Natural killer cell (primary cell): ENCODE measurements around the gene DCDC2C. TPM values are rescaled to one million over a fixed set of nuclear protein-coding genes. Genes with fewer than 3 reads are reported as not detected.

ENCODE experiments used
- ATAC-seq, 3 donors: fragments of 150-1000 bp in 2 of 3; fragments of 200-7000 bp in 1 of 3; cut with Tn5 transposase; 1 replicate in 1 of 3; 2 replicates in 2 of 3; pipeline ENCODE4 v1.10.0; 2021; ENCODE audit warnings: mild to moderate bottlenecking in 2 of 3, moderate library complexity in 2 of 3
- DNase-seq, 2 donors: peaks; one replicate each; pipeline versions ENCODE4 v3.0.0 to v3.0.0-alpha.2; 2013 to 2021; ENCODE audit warnings: mixed read lengths in 1 of 2
- H3K27ac ChIP-seq: one replicate; pipeline ENCODE4 v1.5.1; 2013; ENCODE audit warnings: mild to moderate bottlenecking, low read length
- H3K27me3 ChIP-seq: one replicate; pipeline ENCODE4 v1.6.1; 2013; ENCODE audit warnings: low read length; ENCODE audit not compliant: control insufficient read depth, insufficient read depth
- H3K36me3 ChIP-seq: one replicate; pipeline ENCODE4 v1.6.1; 2013; ENCODE audit warnings: low read length; ENCODE audit not compliant: control insufficient read depth, insufficient read depth
- H3K4me1 ChIP-seq: one replicate; pipeline ENCODE4 v1.6.1; 2013; ENCODE audit warnings: low read length; ENCODE audit not compliant: control insufficient read depth, insufficient read depth
- H3K4me3 ChIP-seq: one replicate; pipeline ENCODE4 v1.5.1; 2013; ENCODE audit warnings: low read length
- H3K9me3 ChIP-seq: one replicate; pipeline ENCODE4 v1.6.1; 2013; ENCODE audit warnings: low read length; ENCODE audit not compliant: control insufficient read depth, insufficient read depth
- H3K27ac Mint-ChIP-seq, 2 donors: one replicate each; pipeline ENCODE4 v1.8.0; 2022; ENCODE audit warnings: mild to moderate bottlenecking in 2 of 2, mixed read lengths in 2 of 2, moderate library complexity in 1 of 2
- H3K27me3 Mint-ChIP-seq, 2 donors: one replicate each; pipeline ENCODE4 v1.8.0; 2022; ENCODE audit warnings: low read depth in 2 of 2, mixed read lengths in 2 of 2
- H3K36me3 Mint-ChIP-seq: one replicate; pipeline ENCODE4 v1.8.0; 2022; ENCODE audit warnings: mixed read lengths
- H3K4me1 Mint-ChIP-seq, 2 donors: one replicate each; pipeline ENCODE4 v1.8.0; 2022; ENCODE audit warnings: mixed read lengths in 2 of 2
- H3K4me3 Mint-ChIP-seq: one replicate; pipeline ENCODE4 v1.8.0; 2022; ENCODE audit warnings: mild to moderate bottlenecking, moderate library complexity, mixed read lengths
- H3K9me3 Mint-ChIP-seq, 2 donors: one replicate each; pipeline ENCODE4 v1.8.0; 2022; ENCODE audit warnings: mixed read lengths in 2 of 2
- WGBS: methylation state at CpG from one replicate; pipeline ENCODE4 v1.1.7; 2013; ENCODE audit warnings: missing lambda C conversion rate; ENCODE audit not compliant: insufficient coverage; 5-methylcytosine and 5-hydroxymethylcytosine counted together
- intact Hi-C: fragments of 100-400 bp; cut with micrococcal nuclease; formaldehyde crosslinking; loops from one replicate; pipeline ENCODE4 v1.14.2; 2022
- total RNA-seq, 4 donors: library from RNA; stranded (reverse); fragments of 120-200 nt in 1 of 4; gene quantifications; one replicate each; pipeline versions ENCODE4 v1.2.3 to v1.2.4, GENCODE V29; 2013 to 2022
- TF ChIP-seq, protein P1 (sequence below): fragments of 200-600 bp; IDR thresholded peaks from one replicate; pipeline ENCODE4 v1.8.0; 2022; ENCODE audit warnings: antibody characterized with exemption

Gene DCDC2C
- total RNA-seq, 3 donors from 2014 or later (not counting 1 experiment from before 2014, with no cell fraction given) = not detected

DNA sequence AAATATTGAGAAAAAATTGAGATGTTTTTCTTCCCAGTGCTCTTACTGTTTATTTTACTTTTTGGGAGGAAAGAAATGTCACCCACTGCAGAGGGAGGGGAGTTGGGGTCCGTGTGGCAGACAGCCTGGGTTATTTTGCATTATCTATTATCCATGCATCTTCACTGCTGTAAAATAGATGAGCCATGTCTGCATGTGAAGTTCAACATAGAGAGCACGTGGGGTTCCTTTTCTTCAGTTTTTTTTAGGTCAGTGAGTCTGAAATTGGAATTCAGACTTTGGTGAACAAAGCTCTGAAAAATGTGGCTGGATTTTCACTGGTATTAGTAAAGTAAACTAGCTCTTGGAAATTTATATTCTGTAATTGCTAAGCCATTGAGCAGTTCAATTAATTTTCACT lies 2.4 kb downstream of the DCDC2C start:
- H3K36me3 ChIP-seq = no peaks in the 10 kb centered on the region
- no peak overlapping the region for H3K4me3 ChIP-seq
- H3K4me3 Mint-ChIP-seq = no peak overlapping the region
- peaks cover 25 to 38% of the 10 kb centered on the region in 2 donors for H3K27me3 Mint-ChIP-seq
- H3K27ac ChIP-seq = no peak overlapping the region
- DNase-seq (no peak), ATAC-seq (no peak)
- TF ChIP-seq, protein P1, sequence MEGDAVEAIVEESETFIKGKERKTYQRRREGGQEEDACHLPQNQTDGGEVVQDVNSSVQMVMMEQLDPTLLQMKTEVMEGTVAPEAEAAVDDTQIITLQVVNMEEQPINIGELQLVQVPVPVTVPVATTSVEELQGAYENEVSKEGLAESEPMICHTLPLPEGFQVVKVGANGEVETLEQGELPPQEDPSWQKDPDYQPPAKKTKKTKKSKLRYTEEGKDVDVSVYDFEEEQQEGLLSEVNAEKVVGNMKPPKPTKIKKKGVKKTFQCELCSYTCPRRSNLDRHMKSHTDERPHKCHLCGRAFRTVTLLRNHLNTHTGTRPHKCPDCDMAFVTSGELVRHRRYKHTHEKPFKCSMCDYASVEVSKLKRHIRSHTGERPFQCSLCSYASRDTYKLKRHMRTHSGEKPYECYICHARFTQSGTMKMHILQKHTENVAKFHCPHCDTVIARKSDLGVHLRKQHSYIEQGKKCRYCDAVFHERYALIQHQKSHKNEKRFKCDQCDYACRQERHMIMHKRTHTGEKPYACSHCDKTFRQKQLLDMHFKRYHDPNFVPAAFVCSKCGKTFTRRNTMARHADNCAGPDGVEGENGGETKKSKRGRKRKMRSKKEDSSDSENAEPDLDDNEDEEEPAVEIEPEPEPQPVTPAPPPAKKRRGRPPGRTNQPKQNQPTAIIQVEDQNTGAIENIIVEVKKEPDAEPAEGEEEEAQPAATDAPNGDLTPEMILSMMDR = no peak
- intact Hi-C loops = no loop called here
- no peaks in the 10 kb centered on the region for H3K27me3 ChIP-seq
- no peak overlapping the region for H3K27ac Mint-ChIP-seq
- H3K4me1 Mint-ChIP-seq = no peaks in the 10 kb centered on the region
- H3K9me3 ChIP-seq = no peaks in the 10 kb centered on the region
- no peaks in the 10 kb centered on the region for H3K4me1 ChIP-seq
- WGBS = 29% methylated on average over 1 of the region's 2 CpGs
- H3K36me3 Mint-ChIP-seq = no peaks in the 10 kb centered on the region
- H3K9me3 Mint-ChIP-seq = no peaks in the 10 kb centered on the region

DNA sequence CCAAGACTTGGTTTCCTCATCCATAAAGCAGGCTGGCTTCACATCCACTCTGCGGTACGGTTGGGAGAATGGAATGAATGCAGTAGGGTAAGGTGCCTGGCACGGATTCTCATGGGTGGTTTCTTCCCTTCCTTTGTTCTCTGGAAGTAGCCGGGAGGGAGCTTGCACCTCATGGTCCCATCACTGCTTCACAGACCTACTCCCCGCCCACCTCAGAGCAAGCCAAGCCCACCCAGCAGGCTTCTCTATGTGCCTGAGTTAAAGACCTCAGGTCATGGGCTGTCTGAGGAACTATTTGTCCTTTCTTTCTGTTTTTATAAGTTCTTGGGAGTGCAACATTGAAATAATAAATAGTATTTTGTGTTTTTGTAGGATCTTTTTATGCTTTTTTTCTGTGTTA lies 3.5 kb downstream of the DCDC2C start:
- H3K36me3 ChIP-seq = no peaks in the 10 kb centered on the region
- H3K4me1 ChIP-seq = no peaks in the 10 kb centered on the region
- H3K27me3 ChIP-seq = no peaks in the 10 kb centered on the region
- no peak for ATAC-seq
- Mint-ChIP-seq H3K27ac (no peak overlapping the region), H3K9me3 (peaks cover 0 to 2% of the 10 kb centered on the region in 2 donors), H3K27me3 (peaks cover 21 to 29% of the 10 kb centered on the region in 2 donors), H3K36me3 (no peaks in the 10 kb centered on the region), H3K4me1 (no peaks in the 10 kb centered on the region), H3K4me3 (no peak overlapping the region)
- intact Hi-C loops = no loop called here
- no peak overlapping the region for H3K4me3 ChIP-seq
- TF ChIP-seq, protein P1 = no peak
- WGBS = 80% methylated on average over 3 of the region's 5 CpGs
- no peaks in the 10 kb centered on the region for H3K9me3 ChIP-seq
- no peak for DNase-seq
- H3K27ac ChIP-seq = no peak overlapping the region

DNA sequence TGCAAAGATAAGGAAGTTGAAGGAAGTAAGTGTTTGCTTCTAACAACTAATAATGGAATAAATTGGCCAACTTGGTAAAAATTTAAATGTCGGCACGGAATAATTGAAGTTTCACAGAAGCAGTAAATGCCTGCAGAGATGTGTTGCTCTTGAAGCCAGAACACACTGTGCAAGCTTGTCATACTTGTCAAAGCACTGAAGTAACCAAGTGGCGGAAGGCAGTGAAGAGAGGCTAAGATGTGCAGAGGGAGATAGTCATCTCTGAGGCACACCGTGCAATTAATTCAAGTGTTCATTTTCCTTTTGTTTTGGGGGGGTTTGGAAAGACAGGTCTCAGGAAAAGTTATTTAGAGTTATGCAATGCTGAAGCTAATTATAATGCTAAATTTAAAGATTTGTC lies 5.2 kb downstream of the DCDC2C start:
- Histone ChIP-seq H3K4me1 (no peaks in the 10 kb centered on the region), H3K36me3 (no peaks in the 10 kb centered on the region), H3K27me3 (no peaks in the 10 kb centered on the region), H3K4me3 (no peak overlapping the region), H3K9me3 (no peaks in the 10 kb centered on the region), H3K27ac (no peak overlapping the region)
- ATAC-seq (no peak), DNase-seq (no peak)
- H3K9me3 Mint-ChIP-seq = peaks cover 0 to 2% of the 10 kb centered on the region in 2 donors
- no peak overlapping the region for H3K4me3 Mint-ChIP-seq
- peaks cover 13 to 16% of the 10 kb centered on the region in 2 donors for H3K27me3 Mint-ChIP-seq
- H3K27ac Mint-ChIP-seq = no peak overlapping the region
- TF ChIP-seq, protein P1 = no peak
- intact Hi-C loops = no loop called here
- H3K4me1 Mint-ChIP-seq = no peaks in the 10 kb centered on the region
- 94% methylated on average over 4 of the region's 4 CpGs for WGBS
- H3K36me3 Mint-ChIP-seq = no peaks in the 10 kb centered on the region

DNA sequence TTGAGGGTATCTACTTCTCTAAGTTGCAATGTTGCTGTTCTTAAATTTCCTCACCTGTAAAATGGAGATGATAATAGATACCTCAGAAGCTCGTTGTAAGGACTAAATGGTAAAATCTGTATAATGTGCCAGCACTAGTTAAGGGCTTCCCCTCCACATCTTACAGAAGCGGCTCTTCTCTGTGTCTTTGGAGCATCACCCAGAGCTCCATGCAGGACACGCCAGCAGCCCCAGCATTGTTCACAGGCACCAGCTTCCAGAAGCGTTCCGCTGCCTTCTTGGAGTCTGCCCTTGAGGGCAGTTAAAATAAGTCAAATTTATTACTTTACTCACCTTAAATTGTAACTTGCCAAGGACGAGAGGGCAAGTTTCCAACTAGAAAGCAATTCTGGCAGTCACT lies 5.8 kb downstream of the DCDC2C start:
- TF ChIP-seq, protein P1 = no peak
- no peaks in the 10 kb centered on the region for H3K4me1 ChIP-seq
- 92% methylated on average over 5 of the region's 6 CpGs for WGBS
- no peak overlapping the region for H3K4me3 Mint-ChIP-seq
- H3K27me3 Mint-ChIP-seq = peaks cover 13 to 16% of the 10 kb centered on the region in 2 donors
- H3K9me3 Mint-ChIP-seq = peaks cover 0 to 2% of the 10 kb centered on the region in 2 donors
- intact Hi-C loops = no loop called here
- H3K4me1 Mint-ChIP-seq = no peaks in the 10 kb centered on the region
- H3K27ac ChIP-seq = no peak overlapping the region
- no peak overlapping the region for H3K4me3 ChIP-seq
- no peaks in the 10 kb centered on the region for H3K27me3 ChIP-seq
- no peak for DNase-seq
- no peaks in the 10 kb centered on the region for H3K9me3 ChIP-seq
- H3K27ac Mint-ChIP-seq = no peak overlapping the region
- H3K36me3 ChIP-seq = no peaks in the 10 kb centered on the region
- H3K36me3 Mint-ChIP-seq = no peaks in the 10 kb centered on the region
- no peak for ATAC-seq
